Kidney (tissue), 14 donors: Measurements from ENCODE around the gene TTC28. TPM values are rescaled to one million over a fixed set of nuclear protein-coding genes. Genes with fewer than 3 reads are reported as not detected.

Source experiments
- DNase-seq, 5 donors: peaks; one replicate each; pipeline ENCODE4 v3.0.0-alpha.2; 2013 to 2020
- FAIRE-seq: peaks from 2 replicates; lab custom pipeline; 2012; peaks lifted over from hg19 to GRCh38; lab: Jason Lieb, UNC
- H3K27ac ChIP-seq, 2 donors: one replicate each; pipeline ENCODE4 v1.7.0; 2013; ENCODE audit warnings: low read depth in 2 of 2, low read length in 2 of 2, inconsistent platforms in 1 of 2
- H3K27me3 ChIP-seq: one replicate; pipeline ENCODE4 v1.7.1; 2013; ENCODE audit warnings: low read length, inconsistent platforms; ENCODE audit not compliant: control insufficient read depth, insufficient read depth
- H3K36me3 ChIP-seq, 3 donors: one replicate each; pipeline versions ENCODE4 v1.7.0 to v1.7.1; 2013; ENCODE audit warnings: low read length in 3 of 3, control low read depth in 1 of 3, inconsistent platforms in 1 of 3; ENCODE audit not compliant: insufficient read depth in 3 of 3, control insufficient read depth in 2 of 3
- H3K4me1 ChIP-seq, 3 donors: one replicate each; pipeline versions ENCODE4 v1.7.0 to v1.7.1; 2013; ENCODE audit warnings: low read length in 3 of 3, inconsistent platforms in 1 of 3, low read depth in 1 of 3; ENCODE audit not compliant: control insufficient read depth in 2 of 3, insufficient read depth in 2 of 3
- H3K4me3 ChIP-seq, 3 donors: one replicate each; pipeline versions ENCODE4 v1.7.0 to v1.8.1; 2013; ENCODE audit warnings: low read length in 3 of 3, control low read depth in 1 of 3, inconsistent platforms in 1 of 3
- H3K9ac ChIP-seq, 3 donors: one replicate each; pipeline versions ENCODE4 v1.7.0 to v1.7.1; 2013; ENCODE audit warnings: low read length in 3 of 3, control low read depth in 1 of 3, inconsistent platforms in 1 of 3
- H3K9me3 ChIP-seq, 3 donors: one replicate each; pipeline versions ENCODE4 v1.7.0 to v1.7.1; 2013; ENCODE audit warnings: low read length in 3 of 3, control low read depth in 1 of 3, inconsistent platforms in 1 of 3; ENCODE audit not compliant: control insufficient read depth in 2 of 3, insufficient read depth in 1 of 3
- intact Hi-C: fragments of 100-400 bp; cut with DNase I; formaldehyde crosslinking; loops from one replicate; pipeline ENCODE4 v1.11.1; 2022
- polyA plus RNA-seq: library from polyadenylated mRNA; stranded (reverse); fragments of 350-450 nt; fragmentation: Illumina TruSeq; extraction: RNeasy Lipid Tissue Mini Kit (QIAGEN cat#74804); gene quantifications from one replicate; pipeline ENCODE4 v1.2.3, GENCODE V29; 2014; ENCODE audit warnings: low read depth, low replicate concordance; ENCODE audit not compliant: insufficient read depth
- total RNA-seq: library from RNA; stranded (reverse); fragmentation: NEBNext Ultra II Directional; extraction: Animal tissue kit (Norgen Biotek cat#: 25700); gene quantifications from one replicate; pipeline ENCODE4 v1.2.1, GENCODE V29; 2021
- TF ChIP-seq, protein P1 (sequence below): IDR thresholded peaks from 3 replicates; pipeline ENCODE4 v1.5.1; 2012; ENCODE audit warnings: mild to moderate bottlenecking, moderate library complexity, borderline replicate concordance; ENCODE audit not compliant: insufficient read depth; ENCODE audit errors: extremely low read depth
- donor health status: control.
- donor health status: control.
- donor health status: control.
- donor health status: control.
- donor health status: control.
- donor health status: DM: yes; HTN: yes; CAD: no.
- donor health status: Normal renal cell carcinoma (clear cell type).

TTC28 gene
- total and polyA plus RNA-seq, 2 donors from 2014 or later: 3.5 to 40.2 TPM

DNA sequence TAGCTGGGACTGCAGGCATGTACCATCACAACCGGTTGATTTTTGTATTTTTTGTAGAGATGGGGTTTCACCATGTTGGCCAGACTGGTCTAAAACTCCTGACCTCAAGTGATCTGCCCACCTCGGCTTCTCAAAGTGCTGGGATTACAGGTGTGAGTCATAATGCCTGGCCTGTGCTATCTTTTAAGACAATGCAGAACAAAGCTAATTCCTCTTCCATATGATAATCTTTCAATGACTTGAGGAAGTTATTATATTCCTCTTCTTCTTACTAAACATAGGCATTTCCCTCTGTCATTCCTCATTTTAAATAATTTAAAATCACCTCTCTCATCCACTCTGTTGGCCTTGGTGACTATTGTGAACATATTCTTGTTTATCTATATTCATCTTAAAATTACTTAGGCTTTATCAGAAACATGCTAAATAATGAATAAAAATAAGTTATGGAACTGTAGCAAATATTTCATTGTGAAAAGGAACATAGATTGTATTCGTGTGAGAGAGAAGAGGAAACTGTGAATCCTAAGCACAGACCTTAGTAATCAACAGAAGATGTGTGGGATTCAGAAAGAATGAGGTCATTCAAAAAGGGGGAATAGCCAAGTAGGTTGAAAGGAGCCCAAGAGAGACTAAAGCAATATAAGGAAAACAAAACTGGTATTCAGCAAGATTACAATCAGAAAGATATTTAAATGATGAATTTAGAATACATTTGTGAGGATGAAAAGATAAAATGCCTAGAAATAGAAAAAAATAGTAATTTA lies 269.4 kb downstream of the TTC28 start:
- Histone ChIP-seq H3K4me1 (peaks cover 0 to 4% (median 4%) of the 10 kb centered on the region in 3 donors), H3K36me3 (no peaks in the 10 kb centered on the region), H3K27ac (no peak overlapping the region), H3K9ac (no peak overlapping the region), H3K27me3 (no peaks in the 10 kb centered on the region), H3K9me3 (no peaks in the 10 kb centered on the region), H3K4me3 (no peak overlapping the region)
- no peak for DNase-seq
- intact Hi-C loops: no loop called here
- TF ChIP-seq, protein P1, sequence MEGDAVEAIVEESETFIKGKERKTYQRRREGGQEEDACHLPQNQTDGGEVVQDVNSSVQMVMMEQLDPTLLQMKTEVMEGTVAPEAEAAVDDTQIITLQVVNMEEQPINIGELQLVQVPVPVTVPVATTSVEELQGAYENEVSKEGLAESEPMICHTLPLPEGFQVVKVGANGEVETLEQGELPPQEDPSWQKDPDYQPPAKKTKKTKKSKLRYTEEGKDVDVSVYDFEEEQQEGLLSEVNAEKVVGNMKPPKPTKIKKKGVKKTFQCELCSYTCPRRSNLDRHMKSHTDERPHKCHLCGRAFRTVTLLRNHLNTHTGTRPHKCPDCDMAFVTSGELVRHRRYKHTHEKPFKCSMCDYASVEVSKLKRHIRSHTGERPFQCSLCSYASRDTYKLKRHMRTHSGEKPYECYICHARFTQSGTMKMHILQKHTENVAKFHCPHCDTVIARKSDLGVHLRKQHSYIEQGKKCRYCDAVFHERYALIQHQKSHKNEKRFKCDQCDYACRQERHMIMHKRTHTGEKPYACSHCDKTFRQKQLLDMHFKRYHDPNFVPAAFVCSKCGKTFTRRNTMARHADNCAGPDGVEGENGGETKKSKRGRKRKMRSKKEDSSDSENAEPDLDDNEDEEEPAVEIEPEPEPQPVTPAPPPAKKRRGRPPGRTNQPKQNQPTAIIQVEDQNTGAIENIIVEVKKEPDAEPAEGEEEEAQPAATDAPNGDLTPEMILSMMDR: no peak
- FAIRE-seq: no peak

DNA sequence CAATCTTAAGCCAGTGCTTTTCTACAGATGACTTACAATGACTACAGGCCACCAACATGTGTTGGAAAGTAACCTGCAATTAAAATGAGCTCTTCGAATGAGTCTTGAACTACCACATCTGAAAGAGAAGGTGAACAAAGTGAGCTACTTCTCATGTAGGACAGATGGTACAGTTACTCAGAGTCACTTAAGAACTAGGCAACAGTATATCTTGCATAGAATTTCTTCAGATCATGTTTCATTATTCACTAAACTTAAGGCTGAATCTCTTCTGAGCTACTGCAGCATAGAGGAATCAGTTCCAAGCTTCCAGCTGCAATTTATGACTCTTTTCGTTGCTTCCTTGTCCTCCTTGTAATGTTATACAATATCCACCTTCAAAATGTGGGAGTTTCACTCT lies 270.9 kb downstream of the TTC28 start:
- DNase-seq: peak in 2 of 5 donors; percentile 76 to 84
- Histone ChIP-seq H3K27ac (no peak overlapping the region), H3K9me3 (no peaks in the 10 kb centered on the region), H3K36me3 (no peaks in the 10 kb centered on the region), H3K4me1 (peaks cover 0 to 3% (median 0%) of the 10 kb centered on the region in 3 donors), H3K4me3 (no peak overlapping the region), H3K9ac (no peak overlapping the region), H3K27me3 (no peaks in the 10 kb centered on the region)
- no peak for FAIRE-seq
- intact Hi-C loops: no loop called here
- TF ChIP-seq, protein P1: no peak

DNA sequence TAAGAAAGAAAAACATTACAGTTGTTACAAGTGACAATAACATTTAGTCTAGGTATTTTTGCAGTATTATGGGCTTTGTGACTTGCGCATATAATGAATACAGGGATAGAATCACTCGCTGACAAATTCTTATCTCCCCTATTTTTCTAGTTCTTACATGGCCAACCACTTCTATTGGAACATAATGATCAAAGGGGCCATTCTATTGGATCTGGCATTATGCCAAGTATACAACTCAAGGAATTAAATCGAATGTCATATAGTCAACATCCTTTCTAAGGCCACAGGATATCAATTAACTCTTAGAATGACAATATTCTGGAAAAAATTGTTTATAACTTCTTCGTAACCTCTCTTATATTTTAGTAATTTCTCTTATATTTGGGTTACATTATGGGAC lies 272.0 kb downstream of the TTC28 start:
- no peak overlapping the region for H3K27ac ChIP-seq

More for the DNA sequence above, 272.0 kb downstream of the TTC28 start:
- Histone ChIP-seq H3K4me3 (no peak overlapping the region), H3K9ac (no peak overlapping the region), H3K9me3 (no peaks in the 10 kb centered on the region), H3K27me3 (no peaks in the 10 kb centered on the region), H3K36me3 (no peaks in the 10 kb centered on the region), H3K4me1 (peaks cover 0 to 2% (median 0%) of the 10 kb centered on the region in 3 donors)
- DNase-seq (no peak), FAIRE-seq (no peak)
- TF ChIP-seq, protein P1: no peak
- intact Hi-C loops: no loop called here
